Caco-2 (cell line): ENCODE measurements around the gene ITGA11. TPM values are rescaled to one million over a fixed set of nuclear protein-coding genes. Genes with fewer than 3 reads are reported as not detected.

ENCODE experiments used
- BruUV-seq: library from RNA; stranded (reverse); fragments of 400-500 nt; replicated peaks from 2 replicates; lab custom pipeline; 2021; lab: Mats Ljungman, UMichigan
- CTCF ChIA-PET: fragments of 300-600 bp; sonication (Branson Sonifier 250); formaldehyde crosslinking; loops from one replicate; lab custom pipeline; 2022; ENCODE audit warnings: antibody characterized with exemption; lab: Charles Lee
- POLR2A ChIA-PET: fragments of 300-600 bp; sonication (Branson Sonifier 250); formaldehyde crosslinking; loops from one replicate; lab custom pipeline; 2022; ENCODE audit warnings: antibody characterized with exemption; lab: Charles Lee
- DNase-seq, 2 experiments: peaks; one replicate each; pipeline versions ENCODE4 v3.0.0 to v3.0.0-alpha.2; 2020 to 2022
- H3K27me3 ChIP-seq: replicated peaks from 2 replicates; pipeline ENCODE4 v1.6.0; 2011; ENCODE audit warnings: low read length; ENCODE audit not compliant: control insufficient read depth, insufficient read depth
- H3K36me3 ChIP-seq: 2 replicates; pipeline ENCODE4 v1.5.1; 2011; ENCODE audit warnings: low read length; ENCODE audit not compliant: control insufficient read depth, insufficient read depth
- H3K4me1 ChIP-seq: fragments of 250-450 bp; sonication (Bioruptor Pico); 2 replicates; pipeline ENCODE4 v1.5.1; 2020; ENCODE audit warnings: mild to moderate bottlenecking
- H3K4me3 ChIP-seq: 2 replicates; pipeline ENCODE4 v1.5.1; 2011; ENCODE audit warnings: low read depth, mild to moderate bottlenecking, control low read depth, low read length
- H3K9me3 ChIP-seq: fragments of 250-450 bp; sonication (Bioruptor Pico); 2 replicates; pipeline ENCODE4 v1.5.1; 2020; ENCODE audit warnings: mild to moderate bottlenecking, moderate library complexity
- H3K27ac Mint-ChIP-seq: one replicate; pipeline ENCODE4 v1.8.0; 2022; ENCODE audit warnings: mixed read lengths; ENCODE audit not compliant: unreplicated experiment
- H3K27me3 Mint-ChIP-seq: one replicate; pipeline ENCODE4 v1.8.0; 2022; ENCODE audit warnings: mixed read lengths; ENCODE audit not compliant: insufficient read depth, unreplicated experiment
- H3K36me3 Mint-ChIP-seq: one replicate; pipeline ENCODE4 v1.8.0; 2022; ENCODE audit warnings: mild to moderate bottlenecking, mixed read lengths; ENCODE audit not compliant: insufficient read depth, unreplicated experiment
- H3K4me1 Mint-ChIP-seq: one replicate; pipeline ENCODE4 v1.8.0; 2022; ENCODE audit warnings: low read depth, mixed read lengths; ENCODE audit not compliant: unreplicated experiment
- H3K4me3 Mint-ChIP-seq: one replicate; pipeline ENCODE4 v1.8.0; 2022; ENCODE audit warnings: mild to moderate bottlenecking, moderate library complexity, mixed read lengths; ENCODE audit not compliant: unreplicated experiment
- H3K9me3 Mint-ChIP-seq: one replicate; pipeline ENCODE4 v1.8.0; 2022; ENCODE audit warnings: mixed read lengths; ENCODE audit not compliant: unreplicated experiment
- intact Hi-C: fragments of 100-400 bp; cut with micrococcal nuclease; formaldehyde crosslinking; loops from one replicate; pipeline ENCODE4 v1.10.0; 2022; ENCODE audit not compliant: unreplicated experiment
- total RNA-seq: library from RNA; stranded (reverse); gene quantifications from 2 replicates; pipeline ENCODE4 v1.2.3, GENCODE V29; 2022
- TF ChIP-seq, protein P1 (sequence below), 2 experiments: fragments of 200-600 bp in 1 of 2; IDR thresholded peaks; 1 replicate in 1 of 2; 2 replicates in 1 of 2; pipeline versions ENCODE4 v1.5.1 to v1.8.0; 2011 to 2022; ENCODE audit warnings: antibody characterized with exemption in 1 of 2, control low read depth in 1 of 2, inconsistent platforms in 1 of 2, low read depth in 1 of 2, low read length in 1 of 2, mild to moderate bottlenecking in 1 of 2, moderate library complexity in 1 of 2; ENCODE audit not compliant: insufficient read depth in 1 of 2, severe bottlenecking in 1 of 2, unreplicated experiment in 1 of 2

Gene ITGA11
- total RNA-seq, 1 experiment from 2014 or later = 0.18 TPM

DNA sequence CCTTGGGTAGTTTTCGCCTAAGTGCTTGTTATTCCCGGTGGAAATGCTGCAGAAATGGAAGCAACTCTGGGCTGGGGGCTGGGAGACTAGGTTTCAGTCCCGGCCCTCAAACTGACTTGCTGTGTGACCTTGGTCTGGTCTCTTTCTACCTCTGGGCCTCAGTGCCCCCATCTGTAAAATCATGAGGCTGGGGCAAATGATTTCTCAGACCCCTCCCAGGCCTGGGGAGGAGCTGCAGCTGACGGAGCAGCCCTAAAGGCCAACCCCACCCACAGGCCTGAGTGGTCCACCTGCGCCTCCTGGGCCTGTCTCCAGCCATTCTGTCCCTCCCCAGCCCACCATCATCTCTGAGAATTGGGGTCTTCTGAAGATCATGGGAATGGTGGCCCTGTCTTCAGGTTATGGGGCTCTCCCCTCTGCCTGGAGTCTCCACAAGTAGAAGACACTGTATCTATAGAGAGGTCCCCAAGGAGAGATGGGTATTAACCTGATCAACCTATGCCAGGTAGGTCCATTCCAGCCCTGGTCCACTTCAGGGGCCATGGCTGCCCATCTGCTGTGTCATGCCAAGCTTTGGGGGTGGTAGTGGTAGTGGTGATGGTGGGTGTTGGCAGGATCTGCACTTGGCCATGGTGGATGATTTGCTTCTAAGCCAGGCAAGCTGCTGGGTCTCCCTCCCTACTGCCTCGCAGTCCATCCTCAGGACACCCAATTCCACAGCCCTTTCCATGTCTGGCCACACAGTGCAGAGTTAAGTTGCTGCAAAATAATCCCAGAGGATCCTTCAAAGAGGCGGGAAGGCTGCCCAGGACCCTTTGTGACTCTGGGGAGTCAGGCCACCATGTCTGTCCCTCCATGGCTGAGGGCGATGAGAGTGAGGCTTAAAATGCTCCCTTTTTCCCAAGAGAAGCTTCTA is 46.0 kb downstream of the ITGA11 start:
- no peaks in the 10 kb centered on the region for H3K36me3 ChIP-seq
- Mint-ChIP-seq H3K9me3 (no peaks in the 10 kb centered on the region), H3K4me3 (no peak overlapping the region), H3K27me3 (no peaks in the 10 kb centered on the region), H3K4me1 (peaks cover 6% of the 10 kb centered on the region), H3K36me3 (no peaks in the 10 kb centered on the region), H3K27ac (no peak overlapping the region)
- BruUV-seq = no TSS peak
- CTCF ChIA-PET = no interaction called here
- POLR2A ChIA-PET = no interaction called here
- no peak overlapping the region for H3K4me3 ChIP-seq
- H3K9me3 ChIP-seq = no peaks in the 10 kb centered on the region; the same call in 1 of the 2 replicates
- H3K27me3 ChIP-seq = no peaks in the 10 kb centered on the region
- intact Hi-C loops = no loop called here
- no peaks in the 10 kb centered on the region for H3K4me1 ChIP-seq
- DNase-seq = no peak
- TF ChIP-seq, protein P1, sequence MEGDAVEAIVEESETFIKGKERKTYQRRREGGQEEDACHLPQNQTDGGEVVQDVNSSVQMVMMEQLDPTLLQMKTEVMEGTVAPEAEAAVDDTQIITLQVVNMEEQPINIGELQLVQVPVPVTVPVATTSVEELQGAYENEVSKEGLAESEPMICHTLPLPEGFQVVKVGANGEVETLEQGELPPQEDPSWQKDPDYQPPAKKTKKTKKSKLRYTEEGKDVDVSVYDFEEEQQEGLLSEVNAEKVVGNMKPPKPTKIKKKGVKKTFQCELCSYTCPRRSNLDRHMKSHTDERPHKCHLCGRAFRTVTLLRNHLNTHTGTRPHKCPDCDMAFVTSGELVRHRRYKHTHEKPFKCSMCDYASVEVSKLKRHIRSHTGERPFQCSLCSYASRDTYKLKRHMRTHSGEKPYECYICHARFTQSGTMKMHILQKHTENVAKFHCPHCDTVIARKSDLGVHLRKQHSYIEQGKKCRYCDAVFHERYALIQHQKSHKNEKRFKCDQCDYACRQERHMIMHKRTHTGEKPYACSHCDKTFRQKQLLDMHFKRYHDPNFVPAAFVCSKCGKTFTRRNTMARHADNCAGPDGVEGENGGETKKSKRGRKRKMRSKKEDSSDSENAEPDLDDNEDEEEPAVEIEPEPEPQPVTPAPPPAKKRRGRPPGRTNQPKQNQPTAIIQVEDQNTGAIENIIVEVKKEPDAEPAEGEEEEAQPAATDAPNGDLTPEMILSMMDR (IDR thresholded peaks at IDR 0.05; ENCODE audit: insufficient read depth in 1 of 2, low read depth in 1 of 2, low read length in 1 of 2, severe bottlenecking in 1 of 2, unreplicated experiment in 1 of 2) = no peak

DNA sequence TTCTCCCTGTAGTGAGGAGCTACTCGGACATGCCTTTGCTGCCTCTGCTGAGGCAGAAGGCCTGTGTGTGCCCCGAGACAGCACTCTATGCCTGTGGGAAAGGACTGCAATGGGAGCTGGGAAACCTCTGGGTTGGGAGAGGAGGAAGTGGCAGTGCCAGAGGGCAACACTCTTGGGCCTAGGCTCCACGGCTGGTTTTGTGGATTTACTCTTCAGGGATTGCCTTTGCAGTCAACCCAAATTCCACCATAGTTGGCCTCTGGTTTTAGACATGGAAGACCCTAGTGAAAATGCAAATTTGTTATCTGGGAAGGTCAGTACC is 46.8 kb downstream of the ITGA11 start:
- Histone ChIP-seq H3K9me3 (no peaks in the 10 kb centered on the region; the same call in 1 of the 2 replicates), H3K4me3 (no peak overlapping the region), H3K27me3 (no peaks in the 10 kb centered on the region), H3K36me3 (no peaks in the 10 kb centered on the region), H3K4me1 (no peaks in the 10 kb centered on the region)
- no peak for DNase-seq
- H3K4me3 Mint-ChIP-seq = no peak overlapping the region
- no peak overlapping the region for H3K27ac Mint-ChIP-seq
- no TSS peak for BruUV-seq
- POLR2A ChIA-PET = no interaction called here
- peaks cover 6% of the 10 kb centered on the region for H3K4me1 Mint-ChIP-seq
- CTCF ChIA-PET = no interaction called here
- TF ChIP-seq, protein P1 (IDR thresholded peaks at IDR 0.05; ENCODE audit: insufficient read depth in 1 of 2, low read depth in 1 of 2, low read length in 1 of 2, severe bottlenecking in 1 of 2, unreplicated experiment in 1 of 2) = no peak
- H3K27me3 Mint-ChIP-seq = no peaks in the 10 kb centered on the region
- no peaks in the 10 kb centered on the region for H3K9me3 Mint-ChIP-seq
- H3K36me3 Mint-ChIP-seq = no peaks in the 10 kb centered on the region
- intact Hi-C loops = no loop called here

DNA sequence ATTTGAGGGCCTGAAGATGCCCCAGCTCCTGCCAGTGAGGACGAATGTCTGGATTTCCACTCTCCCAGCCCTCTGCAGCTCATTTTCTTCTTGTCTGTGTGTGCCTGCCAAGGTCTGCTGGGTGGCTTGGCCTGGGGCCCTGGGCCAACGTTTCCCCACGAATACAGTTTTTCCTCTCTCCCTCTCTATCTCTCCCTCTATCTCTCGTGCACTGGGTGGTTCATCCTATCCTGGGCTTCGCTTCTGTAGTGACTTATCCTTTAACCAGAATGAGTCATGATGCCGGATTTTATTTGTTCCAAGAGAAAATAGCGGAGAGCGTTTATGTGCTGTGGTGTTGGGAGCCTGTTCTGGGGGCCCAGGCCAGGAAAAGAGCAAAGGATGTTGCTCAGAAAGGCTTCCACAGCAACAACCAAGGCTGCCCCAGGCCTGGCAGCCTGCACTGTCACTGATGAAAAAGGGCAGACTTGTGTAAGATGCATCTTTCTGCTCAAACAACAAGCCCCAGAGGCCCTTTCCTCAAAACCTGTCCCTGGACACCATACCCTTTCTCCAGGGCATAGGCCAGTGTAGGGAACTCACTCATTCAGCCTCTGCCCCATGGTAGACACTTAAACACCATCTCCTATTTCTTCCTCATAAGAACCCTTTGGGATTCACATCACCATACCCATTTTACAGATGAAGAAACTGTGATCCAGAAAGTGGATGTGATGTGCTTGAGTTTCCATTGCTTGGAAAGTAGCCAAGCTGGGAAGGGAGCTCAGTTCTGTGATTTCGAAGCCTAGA is 47.3 kb downstream of the ITGA11 start:
- no peaks in the 10 kb centered on the region for H3K9me3 Mint-ChIP-seq
- Histone ChIP-seq H3K9me3 (no peaks in the 10 kb centered on the region; the same call in 1 of the 2 replicates), H3K4me1 (no peaks in the 10 kb centered on the region), H3K4me3 (no peak overlapping the region), H3K36me3 (no peaks in the 10 kb centered on the region), H3K27me3 (no peaks in the 10 kb centered on the region)
- no peak for DNase-seq
- peaks cover 6% of the 10 kb centered on the region for H3K4me1 Mint-ChIP-seq
- intact Hi-C loops = loop anchor here (5.0 kb wide), 1 partner anchor 132 kb away; no protein-coding TSS in a partner anchor
- no peak overlapping the region for H3K4me3 Mint-ChIP-seq
- ChIA-PET CTCF (no interaction called here), POLR2A (no interaction called here)
- no peaks in the 10 kb centered on the region for H3K27me3 Mint-ChIP-seq
- TF ChIP-seq, protein P1 (IDR thresholded peaks at IDR 0.05; ENCODE audit: insufficient read depth in 1 of 2, low read depth in 1 of 2, low read length in 1 of 2, severe bottlenecking in 1 of 2, unreplicated experiment in 1 of 2) = no peak
- H3K36me3 Mint-ChIP-seq = no peaks in the 10 kb centered on the region
- H3K27ac Mint-ChIP-seq = no peak overlapping the region
- no TSS peak for BruUV-seq
